HG02870 (cell line): ENCODE measurements around the gene NFATC1.
"Not testable (repeated sequence)": the region's sequence is repeated elsewhere in the genome, so short reads cannot be mapped to it uniquely, and the experiment has no call there.

Experiments used
- ATAC-seq: cut with Tn5 transposase; IDR thresholded peaks from one replicate; pipeline ENCODE4 v1.9.1; 2021; ENCODE audit warnings: mild to moderate bottlenecking, moderate library complexity; ENCODE audit not compliant: unreplicated experiment

Gene NFATC1

DNA sequence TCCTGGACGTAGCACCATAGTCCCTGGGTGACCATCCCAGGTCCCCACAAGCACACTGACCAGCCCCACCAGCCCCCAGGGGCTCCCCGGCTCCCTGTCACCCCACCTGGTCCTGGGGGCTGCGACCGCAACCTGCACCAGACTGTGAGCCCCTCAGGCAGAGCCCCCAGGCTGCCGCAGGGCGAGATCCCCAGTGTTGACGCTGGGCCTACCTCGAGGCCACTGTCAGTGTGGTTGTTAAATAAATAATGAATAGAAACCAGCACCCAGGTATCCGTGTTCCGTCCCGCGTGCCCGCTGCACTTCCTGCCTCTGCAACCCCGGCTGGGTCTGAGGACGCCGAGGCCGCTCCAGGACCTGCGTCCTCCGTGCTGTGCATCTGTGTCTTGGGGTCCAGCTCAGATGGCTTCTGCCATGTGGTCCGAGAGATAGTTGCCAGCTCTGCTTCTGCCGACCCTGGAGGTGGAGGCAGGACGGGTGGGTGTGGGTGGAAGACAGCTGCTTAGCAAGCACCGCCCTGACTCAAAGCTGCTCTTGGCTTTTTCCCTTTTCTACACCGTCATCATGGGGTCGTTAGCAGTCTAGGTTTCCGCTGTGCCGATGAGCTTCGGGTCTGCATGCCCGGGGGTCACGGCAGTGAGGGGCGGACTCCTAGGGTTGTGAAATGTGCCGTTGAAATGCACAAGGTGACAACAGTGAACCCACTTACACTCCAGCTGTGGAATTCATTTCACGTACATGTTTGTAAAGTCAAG is 74.2 kb downstream of the NFATC1 start:
- no peak for ATAC-seq

- no peak for ATAC-seq
Measured at GRCh38 chr18:79470547-79470946, 74.8 kb downstream of the NFATC1 start.

- ATAC-seq = no peak
Measured at GRCh38 chr18:79471046-79471445, 75.3 kb downstream of the NFATC1 start.

GRCh38 chr18:79471597-79471996 is 75.9 kb downstream of the NFATC1 start:
- ATAC-seq = no peak

DNA sequence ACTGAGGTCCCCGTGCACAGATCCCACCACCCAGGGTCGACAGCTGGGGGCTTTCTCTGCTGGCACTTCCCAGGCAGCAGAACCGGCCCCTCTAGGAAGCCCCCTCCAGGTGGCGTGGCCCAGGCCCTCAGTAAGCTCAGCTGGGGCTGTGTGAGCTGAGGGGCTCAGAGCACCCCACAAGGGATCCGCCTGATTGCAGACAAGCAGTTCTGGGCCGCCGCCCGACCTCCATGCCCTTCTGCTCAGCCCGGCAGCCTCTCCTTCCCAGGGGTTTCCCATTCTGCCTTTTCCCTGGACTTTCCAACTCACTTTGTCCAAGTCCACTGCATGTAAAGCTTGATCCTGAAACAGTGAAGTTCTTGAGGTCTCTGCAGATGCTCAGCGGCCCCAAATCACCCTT is 76.4 kb downstream of the NFATC1 start:
- ATAC-seq = no peak

DNA sequence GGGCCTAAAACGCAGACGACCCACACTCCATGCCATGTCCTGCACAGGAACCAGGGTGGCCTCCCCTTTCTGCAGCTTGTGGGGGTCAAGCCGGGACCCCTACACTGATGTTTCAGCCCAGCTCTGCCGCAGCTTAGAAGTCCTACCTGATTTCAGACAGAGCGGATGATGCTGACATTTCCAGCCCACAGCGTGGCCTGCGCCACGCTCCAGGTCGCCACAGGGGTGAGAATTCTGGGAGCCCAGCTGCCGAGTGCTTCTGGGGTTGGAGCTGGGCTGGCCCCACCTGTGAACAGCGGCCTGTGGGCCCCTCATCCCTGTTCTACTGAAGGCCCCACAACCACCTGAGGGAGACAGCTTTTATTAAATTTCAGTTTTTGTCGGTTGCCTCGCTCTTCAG is 77.2 kb downstream of the NFATC1 start:
- no peak for ATAC-seq

DNA sequence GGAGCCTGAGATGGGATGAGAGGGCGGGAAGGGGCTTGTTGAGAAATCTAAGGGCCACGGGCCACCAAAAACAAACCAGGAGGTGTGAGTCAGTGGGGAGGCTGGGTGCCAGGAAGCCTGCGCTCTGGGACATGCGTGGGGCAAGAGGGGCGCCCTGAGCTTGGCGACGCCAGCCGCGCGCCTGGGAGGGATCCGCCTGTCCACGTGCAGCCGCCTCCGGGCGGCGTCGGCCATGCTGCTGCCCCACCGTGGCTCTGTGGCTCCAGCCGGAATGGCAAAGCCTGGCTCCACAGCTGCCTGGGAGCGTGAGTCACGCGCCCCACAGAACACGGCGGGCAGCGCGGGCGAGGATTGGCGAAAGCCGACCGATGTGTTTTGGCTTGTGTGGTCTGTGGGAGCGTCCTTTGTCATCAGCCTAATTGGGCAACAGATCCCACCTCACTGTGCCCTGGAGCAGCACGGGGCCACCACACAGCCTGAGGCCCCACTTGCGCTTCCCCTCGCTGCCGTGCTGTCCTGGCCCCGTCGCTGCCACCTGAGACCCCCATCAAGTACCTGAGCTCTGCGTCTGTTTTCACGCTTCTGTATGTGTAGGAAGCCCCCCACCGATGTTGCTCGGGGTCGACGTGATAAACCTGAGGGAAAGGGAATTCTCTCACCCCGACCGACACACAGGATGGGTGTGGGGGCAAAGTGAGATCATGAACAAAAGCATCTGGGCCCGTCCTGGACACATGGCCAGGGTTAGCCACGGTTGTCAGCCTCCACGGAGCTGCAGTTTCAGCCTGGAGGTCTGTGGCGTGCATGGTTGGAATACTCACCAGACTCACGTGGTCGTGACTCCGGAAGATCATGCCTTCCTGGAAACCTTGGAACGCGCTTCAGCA is 80.5 kb downstream of the NFATC1 start:
- no peak for ATAC-seq

DNA sequence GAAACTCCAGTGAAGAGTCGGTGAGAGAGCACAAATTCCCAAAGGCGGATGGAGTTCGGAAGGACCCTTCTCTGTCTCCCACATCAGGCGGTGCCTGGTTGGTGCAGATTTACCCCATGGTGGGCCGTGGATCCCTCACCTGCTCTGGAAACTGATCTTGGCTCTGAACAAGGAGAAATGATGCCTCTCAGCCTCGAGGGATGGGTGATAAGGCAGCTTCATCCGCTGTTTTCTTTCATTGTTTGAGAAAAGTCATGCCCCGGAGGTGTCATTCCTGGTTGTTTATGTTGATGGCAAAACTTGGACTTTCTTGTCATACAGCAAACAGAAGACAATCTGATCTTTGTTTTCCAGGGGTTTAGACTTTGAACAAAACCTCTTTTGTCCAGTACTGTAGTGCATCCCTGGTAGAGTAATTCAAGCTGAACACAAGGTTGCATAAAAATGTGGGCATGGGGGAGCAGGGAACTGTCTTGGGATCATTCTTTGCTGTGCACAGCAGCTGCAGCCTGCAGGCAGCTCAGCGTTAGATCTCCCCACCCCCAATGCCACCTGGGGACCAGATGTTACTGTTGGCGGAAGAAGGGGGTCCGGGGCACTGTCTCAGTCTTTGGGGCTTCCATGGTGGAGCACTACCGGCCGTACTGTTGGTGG is 81.3 kb downstream of the NFATC1 start:
- no peak for ATAC-seq

DNA sequence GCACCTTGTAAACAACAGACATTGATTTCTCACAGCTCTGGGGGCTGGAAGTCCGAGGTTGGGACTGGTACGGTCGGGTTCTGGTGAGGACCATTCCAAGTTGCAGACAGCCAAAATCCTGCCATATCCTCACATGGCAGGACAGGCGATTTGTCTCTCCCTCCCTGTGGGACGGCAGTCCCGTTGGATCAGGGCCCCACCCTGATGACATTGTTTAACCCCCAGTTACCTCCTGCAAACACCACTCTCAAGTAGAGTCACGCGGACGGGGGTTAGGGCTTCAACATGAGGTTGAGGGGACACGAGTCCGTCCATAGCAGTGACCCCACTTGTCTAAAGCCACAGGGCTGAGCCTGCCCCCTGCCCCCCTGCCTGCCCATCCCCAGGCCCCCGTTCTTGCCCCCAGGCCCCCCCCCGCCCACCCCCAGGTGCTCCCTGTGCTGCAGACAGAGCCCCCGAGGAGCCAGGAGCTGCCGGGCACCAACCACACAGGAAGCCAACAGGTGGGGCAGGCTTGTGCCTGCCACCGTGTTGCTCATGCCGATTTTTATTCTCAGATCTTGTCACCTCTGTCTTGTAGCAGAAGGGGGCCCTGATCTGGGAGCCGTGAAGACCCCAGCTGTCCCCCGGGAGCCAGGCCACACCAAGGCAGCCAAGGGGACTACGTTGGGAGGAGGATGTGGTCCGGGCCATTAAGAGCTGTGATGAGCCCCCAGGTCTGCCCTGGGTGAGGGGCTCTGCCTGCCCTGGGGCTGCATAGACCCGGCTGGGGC is 82.2 kb downstream of the NFATC1 start:
- ATAC-seq = no peak

- no peak for ATAC-seq
Measured at GRCh38 chr18:79478484-79479115, 82.9 kb downstream of the NFATC1 start.

DNA sequence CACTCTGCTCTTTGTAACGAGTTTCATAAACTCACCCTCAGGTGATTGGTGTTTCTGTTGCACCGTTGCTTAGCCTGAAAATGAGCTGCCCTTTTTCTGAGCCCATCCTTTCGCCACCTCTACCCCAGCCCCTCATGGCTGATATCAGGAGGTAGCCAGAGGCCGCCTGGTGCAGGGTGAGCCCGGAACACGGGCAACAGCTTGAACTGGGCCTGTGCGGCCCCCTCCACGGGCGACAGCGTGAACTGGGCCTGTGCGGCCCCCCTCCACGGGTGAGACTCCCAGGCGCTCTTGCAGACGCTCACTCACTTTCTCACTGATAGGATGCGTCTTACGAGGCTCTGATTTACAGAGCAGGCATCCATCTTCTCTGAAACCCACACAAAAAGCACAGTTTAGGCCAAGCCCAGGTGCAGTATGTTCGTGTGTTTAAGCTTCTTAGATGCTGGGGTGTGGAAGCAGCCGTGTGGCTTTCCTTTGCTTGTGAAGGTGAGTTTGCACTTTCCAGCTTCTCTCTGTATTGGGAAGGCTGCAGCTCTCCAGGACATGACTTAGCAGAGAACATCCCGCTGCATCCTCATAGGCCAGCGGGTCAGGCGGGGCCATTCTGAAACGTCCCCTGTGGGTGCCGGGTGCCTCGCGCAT is 83.5 kb downstream of the NFATC1 start:
- ATAC-seq = no peak

DNA sequence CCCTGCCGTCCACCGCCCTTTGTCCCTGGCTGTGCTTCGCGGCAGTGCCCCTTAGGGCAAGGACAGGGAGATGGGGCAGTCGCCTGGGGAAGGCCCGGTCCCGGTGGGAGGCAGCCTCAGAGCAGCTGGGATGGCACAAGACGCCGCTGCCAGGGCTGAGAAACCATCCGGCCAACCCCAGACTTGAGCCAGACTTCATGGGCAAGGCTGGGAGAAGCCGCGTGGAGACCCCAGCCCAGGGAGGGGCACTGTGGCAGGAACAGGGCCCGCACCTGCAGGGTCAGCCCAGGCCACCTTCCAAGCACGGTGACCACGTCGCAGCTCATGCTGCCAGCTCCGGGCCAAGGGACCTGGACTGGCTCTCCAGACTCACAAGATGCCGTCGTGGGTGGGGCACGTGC is 84.0 kb downstream of the NFATC1 start:
- ATAC-seq = no peak

DNA sequence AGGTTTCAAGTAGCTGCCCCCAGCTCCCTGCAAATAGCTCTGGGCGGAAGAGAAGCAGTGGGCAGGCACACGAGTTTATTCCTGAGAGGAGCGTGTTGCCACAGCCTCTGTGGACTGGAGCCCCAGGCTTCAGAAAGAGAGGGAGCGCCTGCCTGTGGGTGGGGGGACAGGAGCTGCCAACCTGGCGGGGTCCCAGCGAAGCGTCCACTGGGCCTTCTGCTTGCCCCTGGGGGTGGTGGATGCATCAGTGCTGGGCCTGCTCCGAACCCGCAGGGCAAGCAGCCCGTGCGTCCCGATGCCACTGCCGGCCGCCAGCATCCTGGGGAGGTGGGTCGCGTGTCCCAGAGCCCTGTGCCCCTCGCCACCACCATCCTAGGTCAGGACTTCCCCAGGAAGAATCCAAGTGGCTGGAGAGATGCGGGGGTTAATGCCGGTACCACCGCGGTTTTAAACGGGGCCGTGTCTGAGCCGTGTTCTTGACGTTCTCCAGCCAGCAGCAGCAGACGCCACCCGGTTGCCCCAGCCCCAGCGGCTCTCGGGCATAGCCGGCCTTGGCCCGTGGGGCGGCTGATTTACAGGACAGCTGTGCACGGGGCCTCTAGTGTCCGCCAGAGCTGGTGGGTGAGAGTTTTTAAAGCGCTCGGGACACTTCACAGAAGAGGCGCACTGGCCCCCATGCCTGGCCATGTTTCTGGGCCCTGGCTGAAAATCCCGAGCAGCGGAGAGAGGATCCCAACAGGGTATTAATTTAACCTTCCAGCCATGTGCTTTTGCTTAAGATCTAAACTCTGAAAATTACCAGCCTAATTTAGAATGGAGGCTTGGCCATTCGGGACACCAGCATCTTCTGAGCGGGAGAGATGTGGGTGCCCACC is 84.7 kb downstream of the NFATC1 start:
- ATAC-seq = no peak

DNA sequence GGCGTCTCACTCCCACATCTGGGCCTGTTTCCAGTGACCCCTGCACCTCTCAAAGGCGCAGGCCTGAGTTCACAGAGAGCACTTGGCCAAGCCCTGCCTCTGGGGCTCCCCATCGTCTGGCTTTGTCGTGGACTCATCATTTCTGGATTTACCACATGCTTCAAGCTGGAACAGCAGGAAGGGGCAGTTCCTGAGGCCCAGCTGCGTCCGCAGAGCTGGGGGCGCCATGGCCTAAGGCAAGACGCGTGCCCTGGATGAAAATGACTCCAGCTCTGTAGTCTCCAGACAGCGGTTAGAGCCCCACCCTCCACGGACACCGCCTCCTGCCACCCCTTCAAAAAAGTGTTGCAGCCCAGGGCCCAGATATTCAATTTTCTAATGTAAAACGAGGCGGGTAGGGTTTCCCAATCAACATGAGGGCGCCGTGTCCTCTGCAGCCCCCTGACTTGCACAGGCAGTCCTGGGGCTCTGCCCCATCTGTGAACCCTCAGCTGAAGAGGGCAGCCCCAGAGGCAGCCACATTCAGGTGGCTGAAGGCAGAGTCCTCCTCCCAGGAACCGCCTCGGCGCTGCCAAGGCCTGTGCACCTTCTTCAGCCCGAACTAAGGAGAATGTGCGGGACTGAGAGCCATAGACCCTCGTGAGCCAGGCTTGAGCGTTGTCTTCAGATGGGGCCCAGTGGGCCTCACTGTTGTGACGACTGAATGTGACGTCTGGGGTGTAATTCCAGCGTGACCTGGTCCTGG is 85.5 kb downstream of the NFATC1 start:
- ATAC-seq = no peak

- ATAC-seq = not testable (repeated sequence)
Measured at GRCh38 chr18:79483393-79483792, 87.7 kb downstream of the NFATC1 start.

DNA sequence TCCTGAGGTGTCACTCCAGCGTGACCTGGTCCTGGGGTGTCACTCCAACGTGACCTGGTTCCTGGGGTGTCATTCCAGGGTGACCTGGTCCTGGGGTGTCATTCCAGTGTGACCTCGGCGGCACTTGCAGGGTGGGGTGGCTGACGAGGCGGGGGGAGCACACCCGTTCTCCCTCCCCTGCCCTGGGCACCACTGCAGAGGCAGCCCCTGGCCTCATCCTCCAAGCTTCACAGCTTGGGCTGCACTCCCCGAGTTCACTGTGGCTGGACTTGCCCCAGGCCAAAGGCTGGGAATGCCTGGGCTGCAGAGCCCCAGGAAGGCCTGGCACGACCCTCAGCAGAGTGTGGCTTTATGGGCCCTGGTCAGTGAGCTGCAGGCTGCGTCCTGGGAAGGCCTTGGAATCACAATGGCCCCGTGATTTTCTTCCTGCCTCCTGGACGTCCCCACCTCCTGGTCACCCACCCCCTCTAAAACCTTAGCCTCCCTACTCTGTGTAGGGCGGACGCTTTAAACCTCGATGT is 88.3 kb downstream of the NFATC1 start:
- ATAC-seq = no peak

- ATAC-seq = no peak
Measured at GRCh38 chr18:79484661-79485621, 89.2 kb downstream of the NFATC1 start.
